HG03066 (cell line): Measurements from ENCODE around the gene FGF9.

Experiments
- ATAC-seq: cut with Tn5 transposase; IDR thresholded peaks from one replicate; pipeline ENCODE4 v1.9.1; 2021; ENCODE audit warnings: low read depth; ENCODE audit not compliant: unreplicated experiment

The FGF9 gene

DNA sequence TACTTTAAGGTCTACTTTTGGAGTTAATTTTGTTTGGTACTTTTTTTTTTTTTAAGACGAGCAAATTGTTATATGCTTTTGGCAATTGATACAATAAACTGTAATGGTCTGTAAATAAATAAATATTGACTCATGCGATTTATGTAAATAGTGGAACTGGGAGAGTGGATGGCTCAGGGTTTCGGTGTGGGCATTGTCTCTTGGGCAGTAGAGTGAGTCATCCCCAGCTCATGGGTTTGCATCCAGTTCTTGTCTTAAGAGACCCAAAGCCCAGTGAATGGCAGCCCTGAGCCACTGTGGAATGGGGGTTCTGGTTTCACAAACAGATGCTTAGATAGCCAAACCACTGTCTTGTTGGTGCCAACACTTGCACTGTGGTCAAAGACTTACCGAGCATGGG, 33.0 kb downstream of the FGF9 start:
- ATAC-seq: no peak

DNA sequence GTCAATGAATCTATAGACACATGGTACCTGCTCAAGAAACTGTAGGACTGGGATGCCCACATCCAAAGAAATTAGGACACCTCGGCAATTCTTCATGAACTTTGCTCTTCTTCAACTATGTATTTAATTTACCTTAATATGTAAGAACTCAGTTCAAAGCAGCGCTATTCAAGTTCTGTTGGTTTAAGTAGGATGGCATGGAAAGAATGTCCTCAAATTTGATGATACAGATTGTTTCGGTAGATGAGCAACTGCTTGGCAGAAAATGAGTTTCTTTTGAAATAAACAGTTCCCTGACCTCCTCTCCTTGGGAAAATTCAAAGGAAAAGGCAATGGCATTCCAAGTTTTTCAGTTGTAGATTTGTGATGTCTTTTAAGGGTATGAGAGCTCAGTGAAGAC, 36.7 kb downstream of the FGF9 start:
- no peak for ATAC-seq

DNA sequence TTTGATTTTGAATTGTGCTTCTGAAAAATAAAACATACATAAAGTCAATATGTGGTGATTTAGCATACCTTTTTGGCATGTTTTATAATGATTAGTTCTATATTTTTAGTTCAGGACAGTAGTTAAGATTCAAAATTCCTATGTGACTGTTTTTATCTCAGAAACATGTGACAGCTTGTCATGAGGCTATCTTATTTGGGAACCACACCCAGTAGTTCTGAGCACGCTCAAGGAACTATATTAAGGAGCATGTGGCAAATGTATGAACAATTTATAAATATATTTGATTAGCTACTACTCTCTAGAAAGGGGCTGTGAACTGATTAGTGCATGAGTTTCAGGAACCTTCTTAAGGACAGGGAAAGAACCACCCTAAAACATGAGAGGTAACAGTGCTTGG, 38.8 kb downstream of the FGF9 start:
- no peak for ATAC-seq

DNA sequence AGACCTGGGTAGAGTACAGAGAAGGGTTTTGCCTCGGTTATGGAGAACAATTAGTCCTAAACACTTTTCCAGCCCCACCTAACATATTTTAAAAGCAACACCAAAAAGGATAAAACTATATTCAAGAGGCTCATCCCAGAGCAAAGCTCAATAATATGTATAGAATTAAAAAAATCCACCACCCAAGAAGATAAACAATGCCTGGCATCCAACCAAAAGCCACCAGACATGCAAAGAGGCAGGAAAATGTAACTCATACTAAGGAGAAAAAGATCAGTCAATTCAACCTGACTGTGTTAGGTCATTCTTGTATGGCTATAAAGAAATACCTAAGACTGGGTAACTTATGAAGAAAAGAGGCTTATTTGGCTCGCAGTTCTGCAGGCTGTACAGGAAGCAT, 39.3 kb downstream of the FGF9 start:
- ATAC-seq: no peak

DNA sequence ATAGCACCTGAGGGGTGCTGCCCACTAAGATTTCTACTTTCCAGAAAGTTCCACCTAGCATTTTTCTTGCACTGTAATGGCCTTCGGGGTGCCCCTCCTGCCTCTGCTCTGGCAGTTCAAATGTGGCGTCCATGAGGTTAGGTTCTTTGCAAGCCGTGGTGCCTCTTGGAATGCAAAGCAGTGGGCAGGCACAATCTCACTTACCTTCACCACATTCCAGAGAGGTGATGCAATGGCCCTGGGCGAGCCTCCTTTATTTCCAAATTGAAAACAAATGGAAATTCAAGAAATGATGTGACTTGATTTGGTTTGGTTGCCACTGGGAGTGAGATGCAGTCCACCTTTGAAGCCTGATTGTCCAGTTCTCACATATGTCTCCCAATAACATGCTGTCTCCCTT, 46.9 kb downstream of the FGF9 start:
- ATAC-seq: no peak

DNA sequence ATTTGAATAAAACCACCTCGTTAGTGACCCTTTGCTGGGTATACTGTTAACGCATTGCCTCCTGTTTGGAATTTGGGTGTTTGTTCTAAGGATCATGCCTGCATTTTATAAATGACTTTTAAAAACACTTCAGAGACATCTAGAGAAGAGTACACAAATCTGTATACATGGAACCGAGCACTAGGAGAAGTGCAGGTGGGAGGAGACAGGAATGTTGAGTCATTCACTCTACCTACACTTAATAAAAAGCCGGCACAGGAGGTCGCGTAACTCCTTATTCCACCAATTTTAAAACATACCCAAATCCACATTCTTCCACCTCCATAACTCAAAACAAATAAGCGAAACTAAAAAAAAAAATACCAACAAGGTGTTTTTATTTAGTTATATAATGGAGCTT, 48.6 kb downstream of the FGF9 start:
- no peak for ATAC-seq

DNA sequence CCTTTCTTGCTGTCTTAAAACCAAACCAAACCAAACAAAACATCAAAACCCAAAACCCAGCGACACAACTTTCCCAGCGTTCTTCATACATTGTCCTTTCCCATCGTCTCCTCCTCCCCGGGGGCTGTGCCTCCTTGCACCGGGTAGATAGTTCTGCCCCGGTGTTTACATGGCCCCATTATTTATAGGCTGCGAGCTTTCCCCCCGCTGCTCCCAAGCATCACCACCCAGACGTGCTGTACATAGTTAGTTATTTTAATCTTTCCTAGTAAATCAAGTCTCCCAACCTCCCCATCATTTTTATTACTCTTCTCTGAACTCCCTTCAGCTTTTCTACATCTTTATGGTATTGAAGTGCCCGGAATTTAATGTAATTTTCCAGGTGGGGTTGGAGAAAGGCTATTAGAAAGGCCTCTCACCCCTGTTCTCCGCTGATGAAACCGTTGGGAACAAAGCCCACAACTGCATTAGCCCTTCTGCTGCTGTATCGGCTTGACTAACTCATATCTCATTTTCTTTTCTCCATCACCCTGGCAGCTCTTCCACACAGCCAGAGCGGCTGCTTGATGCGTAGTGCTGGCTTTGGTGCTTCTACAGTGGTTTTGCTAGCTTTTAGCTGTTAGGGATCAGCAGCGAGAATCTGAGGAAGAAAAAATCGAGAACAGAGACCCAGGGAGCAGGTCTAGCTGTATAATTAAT, 53.1 kb downstream of the FGF9 start:
- no peak for ATAC-seq

DNA sequence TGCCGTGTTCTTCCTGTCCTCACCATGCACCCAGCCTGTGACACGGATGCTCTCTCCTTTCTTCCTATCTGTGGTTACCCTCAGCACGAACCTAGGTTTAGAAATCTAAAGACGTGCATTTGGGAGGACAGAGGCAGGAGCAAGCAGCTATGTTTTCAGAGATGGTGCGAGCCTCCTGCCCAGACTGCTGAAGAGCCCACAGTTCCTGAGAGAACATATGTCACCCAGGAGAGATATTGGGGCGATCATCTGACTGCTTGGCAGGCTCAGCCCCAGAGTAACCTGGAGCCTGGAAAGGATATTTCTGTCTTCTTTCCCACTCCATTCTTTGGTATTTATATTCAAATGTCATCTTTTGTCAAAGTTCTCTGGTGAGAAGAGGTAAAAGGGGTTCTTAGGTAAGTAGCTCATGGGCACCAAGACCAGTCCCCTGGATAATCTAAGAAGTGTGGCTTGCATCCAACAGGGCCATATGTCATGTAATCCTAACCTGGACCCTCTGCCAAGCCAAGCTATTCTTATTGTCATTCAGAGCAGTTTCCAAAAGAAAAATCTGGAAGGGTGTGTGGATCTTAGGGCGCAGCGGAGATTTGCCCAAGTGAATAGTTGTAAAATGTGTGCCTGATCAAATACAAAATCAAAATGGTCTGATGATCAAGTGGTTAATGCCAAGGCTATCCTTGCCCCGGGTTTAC, 59.5 kb downstream of the FGF9 start:
- ATAC-seq: no peak

DNA sequence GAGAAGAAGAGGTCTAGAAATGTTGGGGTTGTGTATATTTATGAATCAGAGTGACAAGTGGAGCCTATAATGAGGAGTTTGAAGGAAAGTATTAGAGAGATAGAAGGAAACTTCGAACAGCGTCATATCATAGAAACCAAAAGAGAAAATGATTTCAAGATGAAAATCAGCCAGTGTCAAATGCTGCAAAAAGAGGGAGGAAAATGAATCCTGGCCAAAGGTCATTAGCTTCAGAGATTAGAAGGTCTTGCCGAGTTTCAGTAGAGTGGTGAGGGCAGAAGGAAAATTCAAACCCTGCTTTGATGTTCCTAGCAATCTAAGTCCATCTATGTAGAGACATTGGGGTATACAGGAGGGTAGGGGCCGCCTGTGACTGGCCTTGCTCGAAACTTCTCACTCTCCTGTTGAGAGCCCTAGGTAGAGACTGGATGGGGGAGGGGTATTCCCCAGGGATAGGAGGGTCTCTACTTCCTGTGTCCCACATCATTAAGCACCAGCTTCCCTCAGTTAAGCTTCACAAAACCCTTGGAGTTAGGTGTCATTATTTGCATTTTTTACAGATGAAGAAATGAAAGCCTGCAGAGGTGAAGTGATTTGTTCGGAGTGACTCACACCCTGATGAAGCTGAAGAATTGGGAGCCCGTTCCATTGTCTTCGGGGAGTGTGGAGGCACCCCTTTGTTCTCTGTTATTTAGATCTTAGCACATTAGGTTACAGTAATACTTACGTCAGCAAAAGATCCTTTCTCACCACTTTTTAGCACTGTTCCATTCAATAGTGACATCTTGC, 62.8 kb downstream of the FGF9 start:
- ATAC-seq: no peak

DNA sequence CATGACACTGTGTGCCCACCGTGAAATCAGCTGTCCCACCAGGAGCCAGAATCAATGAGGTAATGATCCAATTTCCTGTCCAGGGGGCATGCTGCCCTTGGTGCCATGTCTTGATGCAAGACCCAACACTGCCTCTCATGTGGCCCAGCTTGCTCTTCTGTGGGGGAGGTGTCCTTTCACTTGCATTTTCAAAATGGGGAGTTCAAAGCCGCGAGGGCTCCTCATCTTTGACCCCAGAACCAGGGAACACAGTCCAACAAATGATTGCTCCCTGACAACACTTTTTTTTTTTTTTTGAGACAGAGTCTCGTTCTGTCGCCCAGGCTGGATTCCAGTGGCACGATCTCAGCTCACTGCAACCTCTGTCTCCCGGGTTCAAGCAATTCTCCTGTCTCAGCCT, 64.1 kb downstream of the FGF9 start:
- ATAC-seq: no peak

DNA sequence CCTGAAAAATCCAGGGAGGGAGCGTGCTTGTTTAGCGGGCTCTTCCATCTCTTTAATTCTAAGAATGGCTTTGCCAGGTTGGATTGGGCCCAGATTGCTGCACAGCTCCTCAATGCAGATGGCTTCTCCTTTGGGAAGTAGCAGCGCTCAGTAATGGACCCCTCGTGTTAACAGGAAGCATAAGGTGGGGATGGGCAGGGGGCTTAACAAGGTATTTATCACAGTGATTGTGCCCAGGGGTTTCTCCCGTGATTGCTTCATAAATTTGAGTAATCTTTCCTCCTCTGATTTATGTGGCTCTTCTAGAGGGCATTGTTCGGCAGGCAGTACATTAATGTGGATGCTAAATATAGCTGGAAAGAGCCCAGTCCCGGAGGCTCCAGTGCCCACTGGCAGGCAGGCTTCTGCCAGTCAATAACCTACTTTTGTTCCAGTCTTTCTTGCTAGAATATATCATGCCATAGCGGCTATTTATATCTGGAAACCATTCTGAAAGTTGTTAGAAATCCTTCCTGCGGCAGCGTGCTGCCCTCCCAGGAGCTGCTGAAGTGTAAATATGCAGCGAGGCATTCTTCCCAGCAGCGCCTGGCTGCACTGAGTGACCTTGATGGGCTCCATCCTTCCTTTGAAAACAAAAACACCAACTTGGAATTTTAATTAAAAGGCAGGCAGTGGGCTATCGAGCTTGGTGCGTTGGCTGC, 65.0 kb downstream of the FGF9 start:
- no peak for ATAC-seq

DNA sequence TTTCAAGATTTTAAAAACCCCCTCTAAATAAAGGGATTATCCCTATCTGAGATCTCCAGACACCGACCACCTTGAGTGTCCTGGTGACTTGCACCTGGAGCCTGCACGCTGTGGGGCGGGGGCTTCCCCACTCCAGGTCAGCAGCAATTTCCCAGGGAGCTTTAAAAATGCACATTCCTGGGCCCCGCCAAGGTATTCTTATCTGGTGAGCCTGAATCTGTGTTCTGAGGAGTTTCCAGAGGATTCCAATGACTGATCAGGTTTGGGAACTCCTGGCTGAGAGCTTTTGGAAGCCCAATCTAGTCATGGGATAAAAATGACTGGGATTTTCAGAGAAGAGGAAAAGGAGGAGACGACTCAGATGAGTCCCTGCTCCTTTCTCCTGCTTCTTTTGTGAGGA, 66.1 kb downstream of the FGF9 start:
- ATAC-seq: no peak

DNA sequence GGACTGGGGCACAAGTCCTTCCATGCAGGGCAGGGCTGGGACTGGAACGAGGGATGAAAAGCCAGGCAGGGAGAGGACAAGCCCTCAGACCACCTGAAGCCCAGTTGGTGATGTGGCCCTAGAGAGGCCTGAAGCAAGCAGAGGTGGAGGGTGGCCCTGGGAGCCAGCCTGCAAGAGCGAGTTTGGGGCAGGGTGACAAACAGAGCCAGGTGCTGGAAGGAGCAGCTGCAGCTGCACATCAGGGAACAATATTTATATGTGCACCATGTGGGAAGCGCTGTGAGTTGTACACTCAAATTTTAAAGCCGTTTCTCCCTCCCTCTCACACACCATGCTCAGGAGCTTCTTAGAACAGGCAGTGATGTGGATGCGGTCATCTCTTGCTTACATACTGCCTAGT, 67.8 kb downstream of the FGF9 start:
- ATAC-seq: no peak

DNA sequence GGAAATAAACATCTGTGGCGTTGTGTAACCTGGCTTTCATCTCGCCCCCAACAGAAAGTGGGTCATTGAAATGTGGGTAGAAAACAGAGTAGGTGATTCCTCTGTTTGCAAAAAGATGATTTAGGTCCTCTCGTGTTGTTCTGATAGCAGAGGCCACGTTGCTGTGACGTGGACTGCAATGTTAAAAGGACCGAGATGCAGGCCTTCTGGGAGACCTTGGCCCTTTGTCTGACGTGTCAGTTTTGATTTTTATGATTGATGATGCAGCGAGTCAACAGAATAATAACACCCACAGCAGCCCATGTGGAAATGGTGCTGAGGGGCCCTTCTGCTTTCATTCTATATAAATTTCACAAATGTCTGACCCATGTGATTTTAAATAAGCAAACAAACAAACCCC, 68.9 kb downstream of the FGF9 start:
- no peak for ATAC-seq

DNA sequence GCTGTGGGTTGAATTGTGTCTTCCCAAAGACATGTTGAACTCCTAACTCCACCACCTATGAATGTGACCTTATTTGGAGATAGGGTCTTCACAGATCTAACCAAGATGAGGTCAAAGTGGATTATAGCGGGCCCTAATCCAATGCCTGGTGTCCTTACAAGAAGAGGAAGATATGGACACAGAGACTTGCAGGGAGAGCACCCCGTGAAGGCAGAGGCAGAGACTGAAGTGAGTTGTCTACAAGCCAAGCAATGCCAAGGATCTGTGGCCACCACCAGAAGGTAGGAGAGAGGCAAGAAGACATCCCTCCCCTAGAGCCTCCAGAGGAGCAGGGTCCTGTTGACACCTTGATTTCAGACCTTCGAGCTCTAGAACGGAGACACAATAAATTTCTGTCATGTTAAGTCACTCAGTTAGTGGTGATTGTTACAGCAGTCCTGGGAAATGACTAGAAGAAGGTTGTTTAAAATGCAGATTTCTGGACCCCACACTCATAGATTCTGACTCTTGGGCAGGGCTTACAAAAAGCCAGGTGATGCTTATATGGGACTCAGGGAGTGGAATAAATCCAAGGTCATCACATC, 70.6 kb downstream of the FGF9 start:
- no peak for ATAC-seq

DNA sequence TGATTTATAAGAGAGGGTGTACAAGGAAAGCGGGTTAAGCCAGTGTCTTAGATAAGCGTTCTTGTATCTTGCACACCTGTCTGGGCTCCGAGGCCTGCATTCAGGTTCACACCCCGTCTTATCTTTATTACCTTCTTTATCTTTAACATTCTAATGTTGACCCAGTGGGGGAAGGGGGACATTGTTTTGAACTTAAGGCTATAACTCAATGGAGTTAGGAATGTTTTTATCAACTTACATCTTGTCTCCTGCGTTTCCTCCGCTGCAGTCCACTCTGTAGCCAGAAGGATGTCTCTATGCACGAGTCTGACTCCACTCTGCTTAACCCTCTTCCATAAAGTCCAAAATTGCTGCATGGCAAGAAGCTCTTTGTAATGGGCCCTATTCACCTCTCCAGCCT, 71.2 kb downstream of the FGF9 start:
- ATAC-seq: no peak

DNA sequence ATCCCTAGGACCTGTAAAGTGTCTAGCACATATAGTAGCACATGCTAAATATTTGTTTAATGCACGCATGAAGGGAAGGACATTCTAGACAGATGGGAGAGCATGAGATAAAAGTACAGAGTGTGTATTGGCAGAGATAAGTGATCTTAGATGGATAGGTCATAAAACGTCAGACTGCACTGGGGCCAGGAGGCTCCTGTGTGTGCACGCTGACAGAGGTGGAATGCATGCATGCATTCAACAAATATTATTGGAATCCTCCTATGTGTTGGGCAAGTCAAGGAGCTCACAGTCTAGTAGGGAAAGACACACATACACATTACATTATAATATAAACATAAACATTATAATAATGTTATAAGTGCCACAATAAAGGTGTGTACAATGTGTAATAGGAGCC, 73.3 kb downstream of the FGF9 start:
- ATAC-seq: no peak

DNA sequence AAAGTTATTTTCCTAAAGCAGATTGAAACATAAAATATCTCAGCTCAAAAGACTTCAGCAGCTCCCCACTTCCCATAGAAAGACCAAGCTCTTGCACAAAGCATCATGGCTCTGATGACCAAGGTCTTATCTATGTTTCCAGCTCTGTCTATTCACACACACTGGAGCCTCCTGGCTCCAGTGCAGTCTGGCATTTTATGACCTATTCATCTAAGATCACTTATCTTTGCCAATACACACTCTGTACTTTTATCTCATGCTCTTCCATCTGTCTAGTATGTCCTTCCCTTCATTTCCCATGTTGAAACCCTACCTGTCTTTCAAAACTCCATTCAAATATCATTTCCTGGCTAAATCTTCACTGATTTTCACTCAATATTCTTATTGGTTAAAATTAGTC, 74.4 kb downstream of the FGF9 start:
- no peak for ATAC-seq

DNA sequence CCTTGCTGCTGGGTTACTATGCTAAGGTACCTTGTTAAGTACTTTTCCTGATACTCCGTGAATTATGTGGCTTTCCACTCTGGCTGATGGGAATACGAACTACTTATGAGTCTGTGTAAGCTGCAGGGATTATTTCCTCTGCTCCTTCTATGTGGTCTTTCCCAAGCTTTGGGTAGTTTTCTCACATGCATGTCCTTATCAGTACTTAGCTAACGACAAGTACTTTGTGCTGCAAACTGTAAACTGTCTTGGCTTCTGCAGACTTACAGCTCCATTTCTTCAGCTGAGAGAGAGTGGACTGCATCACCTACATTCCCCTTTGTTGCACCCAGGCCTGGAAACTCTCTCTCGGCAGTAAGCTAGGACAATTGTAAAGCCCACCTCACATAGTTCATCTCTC, 76.6 kb downstream of the FGF9 start:
- no peak for ATAC-seq

DNA sequence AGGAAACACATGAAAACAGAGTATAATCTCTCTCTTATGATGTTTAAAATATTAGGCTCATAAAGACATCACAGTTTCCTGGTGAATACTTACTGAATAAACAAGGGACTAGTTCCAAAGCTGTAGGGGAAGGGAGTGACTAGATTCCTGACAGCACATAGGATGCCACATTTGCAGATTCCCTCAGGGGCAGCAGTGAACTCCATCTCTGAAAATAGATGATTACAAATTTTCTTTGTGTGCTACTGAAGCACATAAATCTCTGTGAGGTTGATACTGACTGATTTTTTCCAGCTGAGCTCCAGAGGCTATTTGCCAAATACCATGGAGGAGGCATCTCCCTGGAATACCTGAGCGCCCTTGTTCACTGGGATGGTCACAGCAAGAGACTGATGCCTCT, 77.3 kb downstream of the FGF9 start:
- no peak for ATAC-seq

DNA sequence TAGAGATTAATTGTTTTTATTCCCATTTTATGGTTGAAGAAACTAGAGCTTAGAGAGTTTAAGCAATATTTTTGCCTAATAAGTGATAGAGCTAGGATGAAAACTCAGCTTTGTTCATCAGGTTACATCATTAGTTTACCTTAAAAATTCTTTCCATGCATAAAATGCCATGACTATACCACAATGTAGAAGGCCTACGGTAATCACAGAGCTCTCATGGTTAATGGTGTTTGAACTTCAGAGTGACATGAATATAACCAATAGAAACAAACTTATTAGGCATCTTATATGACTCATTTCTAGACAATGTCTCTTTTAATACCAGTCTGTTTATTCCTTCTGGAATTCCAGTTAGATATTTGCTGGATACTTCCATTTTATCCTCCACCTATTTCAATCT, 78.5 kb downstream of the FGF9 start:
- no peak for ATAC-seq
